Measurements from ENCODE around the gene SORCS2. TPM values are rescaled to one million over a fixed set of nuclear protein-coding genes. Genes with fewer than 3 reads are reported as not detected.

SORCS2 gene
- total RNA-seq, 2 experiments from 2014 or later, result not detected

DNA sequence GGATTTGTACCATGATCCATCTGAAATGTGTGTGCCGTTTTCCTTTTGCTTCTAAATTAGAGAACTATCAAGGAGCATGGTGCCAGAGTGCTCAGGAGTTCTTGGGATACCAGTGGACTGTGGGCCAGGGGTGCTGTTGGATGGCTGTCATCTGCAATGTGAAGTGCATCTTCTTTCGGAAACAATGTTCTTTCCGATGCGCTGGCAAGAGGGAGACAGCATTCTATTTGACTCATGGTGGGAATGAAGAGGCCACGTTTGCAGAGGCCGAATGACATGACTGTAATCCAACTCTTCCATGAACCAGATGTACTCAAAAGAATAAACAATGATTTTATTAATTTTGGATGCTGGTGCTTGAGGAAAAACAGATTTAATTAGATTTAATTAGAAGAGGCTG, 45.5 kb downstream of the SORCS2 start:
- no peak for ATAC-seq
- Mint-ChIP-seq H3K36me3 (ENCODE audit: low read depth) (no peaks in the 10 kb centered on the region), H3K4me1 (ENCODE audit: low read depth) (no peaks in the 10 kb centered on the region), H3K27ac (no peak overlapping the region), H3K27me3 (ENCODE audit: low read depth) (no peaks in the 10 kb centered on the region), H3K9me3 (ENCODE audit: insufficient read depth) (peaks cover 5% of the 10 kb centered on the region), H3K4me3 (no peak overlapping the region)
- ChIA-PET CTCF (no interaction called here), POLR2A (no interaction called here)
- DNase-seq, result no peak

DNA sequence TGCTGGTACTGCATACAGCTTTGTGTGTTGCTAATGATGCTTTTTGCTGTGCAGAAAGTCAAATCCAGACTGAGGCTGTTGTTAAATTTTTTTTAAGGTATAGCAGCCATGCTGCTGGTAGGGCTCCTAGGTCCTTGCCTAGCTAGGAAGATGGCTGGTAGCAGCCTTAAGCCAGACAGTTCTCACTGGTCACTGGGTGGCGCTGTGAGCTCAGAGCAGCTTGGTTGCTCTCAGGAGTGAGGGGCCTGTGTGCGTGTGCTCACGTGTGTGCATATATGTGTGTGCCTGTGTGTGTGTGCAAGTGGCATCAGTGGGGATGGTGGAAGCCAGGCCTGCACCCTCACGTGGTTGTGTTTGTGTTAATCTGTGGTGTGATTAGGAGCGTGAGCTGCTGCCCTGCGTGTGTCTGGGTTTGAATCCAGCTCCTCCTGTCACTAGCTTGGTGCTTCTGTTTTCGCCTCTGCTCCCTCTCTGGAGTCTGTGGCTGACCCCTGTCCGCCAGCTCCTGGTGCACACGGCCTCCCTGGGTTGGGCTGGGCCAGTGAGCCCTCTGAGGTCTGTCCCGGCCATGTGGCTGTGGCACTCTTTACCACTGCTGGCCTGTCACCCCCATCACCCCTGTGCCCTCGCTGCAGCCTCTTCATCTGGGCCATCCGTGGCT, 46.1 kb downstream of the SORCS2 start:
- ChIA-PET CTCF (no interaction called here), POLR2A (no interaction called here)
- no peak overlapping the region for H3K4me3 Mint-ChIP-seq
- H3K4me1 Mint-ChIP-seq (ENCODE audit: low read depth), result no peaks in the 10 kb centered on the region
- H3K9me3 Mint-ChIP-seq (ENCODE audit: insufficient read depth), result peaks cover 5% of the 10 kb centered on the region
- ATAC-seq (no peak), DNase-seq (no peak)
- H3K27me3 Mint-ChIP-seq (ENCODE audit: low read depth), result no peaks in the 10 kb centered on the region
- H3K27ac Mint-ChIP-seq, result no peak overlapping the region
- H3K36me3 Mint-ChIP-seq (ENCODE audit: low read depth), result no peaks in the 10 kb centered on the region

DNA sequence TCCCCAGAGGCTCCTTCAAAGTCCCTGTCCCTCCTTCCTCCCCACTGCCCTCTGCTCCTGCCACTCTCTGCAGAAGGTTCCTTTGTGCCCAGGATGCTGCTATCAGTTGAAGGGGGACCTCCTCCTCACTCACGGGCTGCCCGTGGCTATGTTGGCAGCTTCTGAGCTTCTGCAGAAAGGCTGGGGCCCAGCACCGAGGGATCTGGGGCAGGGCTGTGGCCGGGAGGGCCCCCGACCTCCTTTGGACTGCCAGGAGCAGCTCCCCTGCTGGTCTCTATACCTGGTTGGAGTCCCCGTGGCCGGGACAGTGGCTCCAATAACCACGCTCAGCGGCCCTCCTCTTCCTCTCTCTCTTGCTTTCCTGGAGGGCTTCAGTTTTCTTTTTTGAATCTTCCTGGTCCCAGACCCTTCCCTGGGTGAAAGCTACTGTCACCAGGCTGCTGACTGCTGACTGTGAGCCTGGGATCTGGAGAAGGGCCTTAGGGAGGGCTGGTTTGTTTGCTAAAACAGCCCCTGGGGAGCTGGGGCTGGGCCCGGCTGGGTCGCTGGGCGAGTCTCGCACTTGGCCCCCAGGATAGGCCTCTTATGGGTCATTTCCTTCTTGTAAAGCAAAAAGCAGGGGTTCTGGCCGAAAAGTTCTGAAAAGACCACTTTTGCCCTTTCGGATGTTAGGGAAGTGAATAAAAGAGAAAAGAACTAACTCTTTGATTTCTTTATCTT, 46.9 kb downstream of the SORCS2 start:
- Mint-ChIP-seq H3K27me3 (ENCODE audit: low read depth) (no peaks in the 10 kb centered on the region), H3K27ac (no peak overlapping the region), H3K4me3 (no peak overlapping the region), H3K9me3 (ENCODE audit: insufficient read depth) (peaks cover 5% of the 10 kb centered on the region), H3K4me1 (ENCODE audit: low read depth) (no peaks in the 10 kb centered on the region), H3K36me3 (ENCODE audit: low read depth) (no peaks in the 10 kb centered on the region)
- CTCF ChIA-PET, result no interaction called here
- no peak for ATAC-seq
- DNase-seq, result no peak
- POLR2A ChIA-PET, result no interaction called here

DNA sequence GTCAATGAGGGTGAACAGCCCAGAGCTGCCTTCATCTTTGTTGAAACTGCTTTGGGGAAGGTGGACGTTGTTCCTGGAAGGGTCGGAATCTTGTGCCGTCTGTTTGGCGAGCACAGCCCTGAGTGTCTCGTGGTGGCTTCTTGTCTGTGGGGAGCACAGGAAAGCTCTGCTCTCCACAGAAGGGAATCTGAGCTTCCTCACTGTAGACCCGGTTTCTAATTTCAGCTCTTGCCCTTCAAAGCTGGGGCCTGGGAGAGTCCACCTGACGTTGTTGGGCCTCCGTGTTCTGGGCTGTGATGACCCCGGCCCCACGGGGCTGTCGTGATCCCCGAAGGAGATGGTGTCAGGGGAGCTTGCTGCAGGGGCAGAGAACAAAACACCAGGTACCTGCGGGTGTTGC, 47.5 kb downstream of the SORCS2 start:
- H3K9me3 Mint-ChIP-seq (ENCODE audit: insufficient read depth), result peaks cover 5% of the 10 kb centered on the region
- no peaks in the 10 kb centered on the region for H3K4me1 Mint-ChIP-seq (ENCODE audit: low read depth)
- ATAC-seq, result no peak
- H3K4me3 Mint-ChIP-seq, result no peak overlapping the region
- H3K36me3 Mint-ChIP-seq (ENCODE audit: low read depth), result no peaks in the 10 kb centered on the region
- ChIA-PET CTCF (no interaction called here), POLR2A (no interaction called here)
- no peak overlapping the region for H3K27ac Mint-ChIP-seq
- no peaks in the 10 kb centered on the region for H3K27me3 Mint-ChIP-seq (ENCODE audit: low read depth)
- DNase-seq, result no peak

DNA sequence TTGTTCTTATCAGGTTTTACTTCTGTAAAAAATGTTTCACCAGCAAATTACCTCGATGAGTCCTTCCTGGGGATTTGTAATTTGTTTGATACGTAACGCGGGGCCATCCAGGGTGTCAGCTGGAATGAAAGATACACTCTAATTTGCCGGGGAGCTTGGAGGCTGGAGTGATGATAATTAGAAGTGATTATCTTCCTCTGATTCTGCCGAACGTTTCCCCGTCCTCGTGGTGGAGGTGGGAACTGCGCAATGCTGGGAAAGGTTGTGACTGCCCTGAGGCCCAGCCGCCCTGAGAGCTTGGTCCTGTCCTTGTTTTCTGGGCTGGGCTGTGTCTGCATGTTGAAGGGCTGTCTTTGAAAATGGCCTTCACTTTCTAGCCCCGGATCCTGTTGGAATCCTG, 48.0 kb downstream of the SORCS2 start:
- DNase-seq (no peak), ATAC-seq (no peak)
- Mint-ChIP-seq H3K27ac (no peak overlapping the region), H3K4me1 (ENCODE audit: low read depth) (no peaks in the 10 kb centered on the region), H3K27me3 (ENCODE audit: low read depth) (no peaks in the 10 kb centered on the region), H3K9me3 (ENCODE audit: insufficient read depth) (peaks cover 5% of the 10 kb centered on the region), H3K36me3 (ENCODE audit: low read depth) (no peaks in the 10 kb centered on the region), H3K4me3 (no peak overlapping the region)
- ChIA-PET CTCF (no interaction called here), POLR2A (no interaction called here)

DNA sequence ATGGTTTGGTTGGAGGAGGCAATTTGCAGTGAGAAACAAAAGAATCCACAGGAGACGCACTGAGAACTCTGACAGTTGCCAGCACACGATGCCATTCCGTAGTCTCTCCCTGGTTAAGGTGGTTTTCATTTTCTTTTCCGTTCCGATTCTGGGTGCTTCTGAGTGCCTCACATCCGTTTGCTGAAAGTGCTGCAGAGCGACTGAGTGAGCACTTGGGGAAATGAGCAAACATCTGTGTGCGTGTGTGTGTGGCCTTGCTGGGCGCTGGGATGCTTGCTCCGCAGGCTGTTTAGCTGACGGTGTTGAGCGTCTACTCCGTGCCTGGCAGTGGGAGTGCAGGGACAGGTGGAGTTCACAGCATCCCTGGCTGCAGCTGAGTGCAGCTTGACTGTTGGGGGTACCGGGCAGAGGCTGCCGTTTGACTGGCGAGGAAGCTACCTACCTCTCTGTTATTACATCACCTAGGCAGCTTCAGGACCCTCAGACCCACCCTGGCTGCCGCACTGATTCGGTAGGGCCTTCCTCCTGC, 49.3 kb downstream of the SORCS2 start:
- H3K4me3 Mint-ChIP-seq, result no peak overlapping the region
- H3K27me3 Mint-ChIP-seq (ENCODE audit: low read depth), result no peaks in the 10 kb centered on the region
- no peak overlapping the region for H3K27ac Mint-ChIP-seq
- H3K4me1 Mint-ChIP-seq (ENCODE audit: low read depth), result no peaks in the 10 kb centered on the region
- CTCF ChIA-PET, result no interaction called here
- POLR2A ChIA-PET, result no interaction called here
- DNase-seq, result no peak
- no peaks in the 10 kb centered on the region for H3K36me3 Mint-ChIP-seq (ENCODE audit: low read depth)
- H3K9me3 Mint-ChIP-seq (ENCODE audit: insufficient read depth), result peaks cover 5% of the 10 kb centered on the region
- no peak for ATAC-seq

DNA sequence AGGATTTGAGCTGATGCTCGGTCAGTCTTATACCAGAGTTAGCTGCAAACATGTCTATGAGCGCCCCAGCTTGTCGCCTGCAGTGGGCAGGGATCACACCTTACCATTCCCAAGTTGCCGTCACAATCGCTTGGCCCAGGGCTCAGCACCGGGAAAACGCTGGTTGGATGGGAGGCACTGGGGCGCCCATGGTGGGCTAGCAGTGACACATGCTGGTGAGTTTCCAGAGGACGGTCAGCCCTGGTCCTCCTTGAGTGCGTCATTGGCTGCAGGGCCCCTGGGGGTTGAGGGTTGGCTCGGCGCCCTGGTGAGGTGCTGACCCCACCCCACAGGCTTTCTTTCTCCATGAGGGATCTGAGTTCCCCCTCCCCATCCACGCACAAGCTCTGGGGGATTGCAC, 50.4 kb downstream of the SORCS2 start:
- H3K27me3 Mint-ChIP-seq (ENCODE audit: low read depth), result no peaks in the 10 kb centered on the region
- H3K27ac Mint-ChIP-seq, result no peak overlapping the region
- H3K36me3 Mint-ChIP-seq (ENCODE audit: low read depth), result no peaks in the 10 kb centered on the region
- POLR2A ChIA-PET, result interaction anchor here (1.2 kb wide), 1 partner anchor 81 kb away, joined by 4 read pairs; no protein-coding TSS in a partner anchor
- no peak overlapping the region for H3K4me3 Mint-ChIP-seq
- no peak for ATAC-seq
- DNase-seq, result no peak
- H3K4me1 Mint-ChIP-seq (ENCODE audit: low read depth), result no peaks in the 10 kb centered on the region
- peaks cover 3% of the 10 kb centered on the region for H3K9me3 Mint-ChIP-seq (ENCODE audit: insufficient read depth)
- CTCF ChIA-PET, result no interaction called here

DNA sequence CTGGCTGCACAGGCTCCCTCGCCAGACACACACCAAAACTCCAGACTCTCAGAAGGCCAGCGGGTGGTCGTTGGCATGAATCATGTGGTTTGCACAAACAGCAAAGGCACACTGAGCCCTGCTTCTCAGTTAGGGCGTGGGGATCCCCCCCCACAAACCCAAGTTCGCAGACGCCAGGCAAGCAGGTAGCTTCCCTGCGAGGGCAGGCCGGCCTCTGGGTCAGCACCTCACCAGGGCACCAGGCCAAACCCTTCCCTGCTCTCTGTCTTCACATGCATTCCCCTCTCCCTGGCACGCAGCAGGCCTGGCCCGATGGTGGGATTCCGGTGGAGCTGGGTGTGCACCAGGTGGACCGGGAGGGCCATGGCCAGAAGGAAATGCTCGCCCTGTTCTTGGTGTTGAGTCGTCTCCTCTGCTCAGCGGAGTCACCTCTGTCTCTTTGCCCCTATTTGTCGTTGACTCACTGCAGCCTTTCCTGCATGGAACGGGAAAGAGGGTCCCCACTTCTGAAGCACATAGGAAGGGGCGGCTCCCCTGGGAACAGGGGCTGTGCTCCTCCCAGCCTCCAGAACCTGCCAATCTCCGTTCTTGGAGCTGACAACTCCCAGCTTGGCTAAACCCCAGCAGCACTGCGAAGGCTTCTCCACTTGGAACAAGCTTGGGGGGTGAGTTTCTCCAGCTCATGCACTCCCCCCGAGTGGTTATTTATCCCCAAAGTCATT, 51.4 kb downstream of the SORCS2 start:
- Mint-ChIP-seq H3K27me3 (ENCODE audit: low read depth) (no peaks in the 10 kb centered on the region), H3K4me1 (ENCODE audit: low read depth) (no peaks in the 10 kb centered on the region), H3K27ac (no peak overlapping the region), H3K36me3 (ENCODE audit: low read depth) (no peaks in the 10 kb centered on the region), H3K4me3 (no peak overlapping the region), H3K9me3 (ENCODE audit: insufficient read depth) (no peaks in the 10 kb centered on the region)
- ATAC-seq, result no peak
- ChIA-PET POLR2A (interaction anchor here (1.2 kb wide), 1 partner anchor 82 kb away, joined by 4 read pairs; no protein-coding TSS in a partner anchor), CTCF (no interaction called here)
- DNase-seq, result no peak

DNA sequence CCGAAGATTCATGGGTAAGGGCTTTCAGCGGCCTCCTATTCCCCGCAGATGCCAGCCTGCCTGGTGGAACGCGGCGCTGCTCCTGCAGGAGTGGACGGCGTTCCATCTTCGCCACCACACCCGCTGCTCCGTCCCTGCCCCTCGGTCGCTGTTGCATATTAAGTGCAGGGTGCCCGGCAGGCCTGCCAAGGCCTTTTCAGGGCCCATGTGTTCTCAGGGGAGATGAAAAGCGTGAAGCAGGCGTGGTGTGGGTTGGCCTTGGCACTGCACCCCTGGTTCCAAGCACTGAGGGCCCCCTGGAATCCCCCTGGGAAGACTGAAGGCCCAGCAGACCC, 52.0 kb downstream of the SORCS2 start:
- Mint-ChIP-seq H3K36me3 (ENCODE audit: low read depth) (no peaks in the 10 kb centered on the region), H3K4me3 (no peak overlapping the region), H3K9me3 (ENCODE audit: insufficient read depth) (no peaks in the 10 kb centered on the region), H3K27ac (no peak overlapping the region), H3K4me1 (ENCODE audit: low read depth) (no peaks in the 10 kb centered on the region), H3K27me3 (ENCODE audit: low read depth) (no peaks in the 10 kb centered on the region)
- ChIA-PET CTCF (no interaction called here), POLR2A (interaction anchor here (1.2 kb wide), 1 partner anchor 83 kb away, joined by 4 read pairs; no protein-coding TSS in a partner anchor)
- no peak for DNase-seq
- ATAC-seq, result no peak

DNA sequence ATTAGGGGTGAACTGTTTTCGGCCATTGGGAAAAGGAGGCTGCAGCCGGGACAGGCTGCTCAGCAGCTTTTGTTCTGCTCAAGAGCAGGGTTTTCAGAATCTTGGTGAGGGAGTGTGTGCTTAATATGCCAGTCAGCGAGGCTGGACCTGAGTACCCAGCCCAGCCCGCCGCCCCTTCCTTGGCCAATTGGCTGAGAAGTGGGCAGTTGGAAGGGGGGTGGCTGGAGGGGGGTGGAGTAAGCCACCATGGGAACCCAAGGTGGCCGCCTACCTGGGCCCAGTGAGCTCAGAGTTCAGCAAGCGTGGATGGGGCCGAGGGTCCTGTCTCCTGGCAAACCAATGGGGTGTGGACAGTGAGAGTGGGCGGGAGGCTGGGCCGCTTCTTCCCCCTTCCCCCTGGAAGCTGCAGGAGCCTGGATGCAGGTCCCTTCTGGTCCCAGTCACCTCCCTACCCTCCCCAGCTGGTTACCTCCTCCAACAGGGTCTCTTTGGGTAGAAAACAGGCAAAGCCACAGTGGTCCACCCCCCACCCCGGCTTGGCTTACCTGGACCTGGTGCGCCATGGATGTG, 52.5 kb downstream of the SORCS2 start:
- H3K9me3 Mint-ChIP-seq (ENCODE audit: insufficient read depth), result no peaks in the 10 kb centered on the region
- ATAC-seq (no peak), DNase-seq (no peak)
- ChIA-PET CTCF (no interaction called here), POLR2A (no interaction called here)
- no peaks in the 10 kb centered on the region for H3K36me3 Mint-ChIP-seq (ENCODE audit: low read depth)
- H3K4me1 Mint-ChIP-seq (ENCODE audit: low read depth), result no peaks in the 10 kb centered on the region
- no peaks in the 10 kb centered on the region for H3K27me3 Mint-ChIP-seq (ENCODE audit: low read depth)
- H3K27ac Mint-ChIP-seq, result no peak overlapping the region
- H3K4me3 Mint-ChIP-seq, result no peak overlapping the region

DNA sequence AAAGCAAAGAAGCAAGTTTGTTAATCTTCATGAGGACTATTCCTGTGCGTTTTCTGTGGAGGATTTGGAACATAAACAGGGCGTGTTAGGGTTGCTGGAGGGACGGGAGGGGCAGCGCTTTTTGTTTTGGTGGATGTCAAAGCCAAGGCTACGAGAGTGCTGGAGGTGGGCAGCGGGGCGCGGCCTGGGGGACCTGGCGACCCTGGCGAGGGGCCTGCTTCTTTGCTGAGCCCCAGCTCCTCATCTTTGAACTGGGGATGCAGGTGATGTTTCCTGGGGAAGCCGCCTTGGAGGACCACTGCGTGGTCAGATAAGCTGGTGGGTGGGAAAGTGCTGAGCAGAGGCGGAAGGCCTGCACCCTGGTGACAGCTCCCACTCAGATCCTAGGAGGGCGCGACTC, 55.2 kb downstream of the SORCS2 start:
- Mint-ChIP-seq H3K27me3 (ENCODE audit: low read depth) (no peaks in the 10 kb centered on the region), H3K9me3 (ENCODE audit: insufficient read depth) (no peaks in the 10 kb centered on the region), H3K4me3 (no peak overlapping the region), H3K36me3 (ENCODE audit: low read depth) (no peaks in the 10 kb centered on the region), H3K4me1 (ENCODE audit: low read depth) (no peaks in the 10 kb centered on the region), H3K27ac (no peak overlapping the region)
- ATAC-seq, result no peak
- POLR2A ChIA-PET, result no interaction called here
- no peak for DNase-seq
- CTCF ChIA-PET, result no interaction called here

DNA sequence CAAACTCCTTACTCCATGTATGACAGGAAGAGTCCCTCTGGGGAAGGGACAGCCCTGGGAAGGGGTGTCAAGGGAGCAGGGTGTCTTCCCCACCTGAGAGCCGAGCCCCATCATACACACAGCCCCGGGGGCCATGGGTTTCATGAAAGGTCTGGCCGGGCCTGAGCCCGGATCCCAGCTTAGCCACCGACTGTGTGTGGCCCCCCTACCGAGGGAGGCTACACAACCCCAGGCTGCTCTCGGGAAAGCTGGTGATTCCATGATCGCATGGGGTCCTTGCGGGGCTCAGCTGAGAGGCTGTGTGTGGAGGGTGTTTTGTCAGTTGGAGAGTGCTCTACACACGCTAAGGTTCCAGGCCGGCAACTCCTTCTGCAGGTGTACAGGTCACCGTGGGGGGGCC, 55.6 kb downstream of the SORCS2 start:
- no peaks in the 10 kb centered on the region for H3K27me3 Mint-ChIP-seq (ENCODE audit: low read depth)
- no peaks in the 10 kb centered on the region for H3K4me1 Mint-ChIP-seq (ENCODE audit: low read depth)
- CTCF ChIA-PET, result no interaction called here
- no peak overlapping the region for H3K27ac Mint-ChIP-seq
- no peak for ATAC-seq
- H3K4me3 Mint-ChIP-seq, result no peak overlapping the region
- no peaks in the 10 kb centered on the region for H3K9me3 Mint-ChIP-seq (ENCODE audit: insufficient read depth)
- no peaks in the 10 kb centered on the region for H3K36me3 Mint-ChIP-seq (ENCODE audit: low read depth)
- no peak for DNase-seq
- POLR2A ChIA-PET, result no interaction called here

Measured in activated CD8-positive, alpha-beta T cell treated with anti-CD3 and anti-CD28 coated beads, Interleukin-2, amount 10 ng/mL, durations not matched to agents 7 days and 5 days (primary cell).